ENCODE measurements around the gene FLII.

Gene FLII

GRCh38 chr17:18260332-18261145, 2.0 kb upstream of the FLII start, which contains the start of gene MIEF2:
MIEF2 (plus strand) TSS chr17:18260662; CDS start chr17:18262721, 2,059 bp downstream.
- DNase-seq (ENCODE audit: low spot score), result peak; percentile 95

GRCh38 chr17:18259621-18260331, 1.2 kb upstream of the FLII start:
- no peak for DNase-seq (ENCODE audit: low spot score)

- DNase-seq (ENCODE audit: low spot score), result peak; percentile 58
Measured at GRCh38 chr17:18257982-18258355, 569 bp downstream of the FLII start.

GRCh38 chr17:18257268-18257981, 1.1 kb downstream of the FLII start:
- DNase-seq (ENCODE audit: low spot score), result no peak

- no peak for DNase-seq (ENCODE audit: low spot score)
Measured at GRCh38 chr17:18256776-18257175, 1.8 kb downstream of the FLII start.

GRCh38 chr17:18256351-18256750, 2.2 kb downstream of the FLII start:
- DNase-seq (ENCODE audit: low spot score), result no peak

- no peak for DNase-seq (ENCODE audit: low spot score)
Measured at GRCh38 chr17:18254888-18255649, 3.5 kb downstream of the FLII start.

- DNase-seq (ENCODE audit: low spot score), result no peak
Measured at GRCh38 chr17:18253947-18254821, 4.4 kb downstream of the FLII start.

GRCh38 chr17:18253187-18253884, 5.2 kb downstream of the FLII start:
- DNase-seq (ENCODE audit: low spot score), result no peak

GRCh38 chr17:18252160-18252559, 6.4 kb downstream of the FLII start:
- DNase-seq (ENCODE audit: low spot score), result no peak

GRCh38 chr17:18251204-18251603, 7.3 kb downstream of the FLII start:
- no peak for DNase-seq (ENCODE audit: low spot score)

- no peak for DNase-seq (ENCODE audit: low spot score)
Measured at GRCh38 chr17:18250708-18251107, 7.8 kb downstream of the FLII start.

- no peak for DNase-seq (ENCODE audit: low spot score)
Measured at GRCh38 chr17:18250259-18250658, 8.3 kb downstream of the FLII start.

- no peak for DNase-seq (ENCODE audit: low spot score)
Measured at GRCh38 chr17:18248811-18249210, 9.7 kb downstream of the FLII start.

GRCh38 chr17:18248300-18248731, 10.2 kb downstream of the FLII start:
- peak; percentile 70 for DNase-seq (ENCODE audit: low spot score)

- no peak for DNase-seq (ENCODE audit: low spot score)
Measured at GRCh38 chr17:18247613-18248001, 10.9 kb downstream of the FLII start.

- no peak for DNase-seq (ENCODE audit: low spot score)
Measured at GRCh38 chr17:18246880-18247612, 11.5 kb downstream of the FLII start.

GRCh38 chr17:18246109-18246725, 12.3 kb downstream of the FLII start:
- no peak for DNase-seq (ENCODE audit: low spot score)

Data from putamen (tissue), 1 donor.